B cell (primary cell): Measurements from ENCODE around the gene WIPI1.

Source experiments
- EZH2 ChIP-seq: IDR thresholded peaks from 2 replicates; pipeline ENCODE4 v1.6.1; 2012; ENCODE audit warnings: borderline replicate concordance, low read depth, mild to moderate bottlenecking, moderate library complexity, low read length; ENCODE audit not compliant: insufficient read depth, poor library complexity, severe bottlenecking
- TF ChIP-seq, protein P1 (sequence below): fragments of 200-600 bp; IDR thresholded peaks from one replicate; pipeline ENCODE4 v1.8.0; 2022; ENCODE audit warnings: antibody characterized with exemption, mild to moderate bottlenecking

DNA sequence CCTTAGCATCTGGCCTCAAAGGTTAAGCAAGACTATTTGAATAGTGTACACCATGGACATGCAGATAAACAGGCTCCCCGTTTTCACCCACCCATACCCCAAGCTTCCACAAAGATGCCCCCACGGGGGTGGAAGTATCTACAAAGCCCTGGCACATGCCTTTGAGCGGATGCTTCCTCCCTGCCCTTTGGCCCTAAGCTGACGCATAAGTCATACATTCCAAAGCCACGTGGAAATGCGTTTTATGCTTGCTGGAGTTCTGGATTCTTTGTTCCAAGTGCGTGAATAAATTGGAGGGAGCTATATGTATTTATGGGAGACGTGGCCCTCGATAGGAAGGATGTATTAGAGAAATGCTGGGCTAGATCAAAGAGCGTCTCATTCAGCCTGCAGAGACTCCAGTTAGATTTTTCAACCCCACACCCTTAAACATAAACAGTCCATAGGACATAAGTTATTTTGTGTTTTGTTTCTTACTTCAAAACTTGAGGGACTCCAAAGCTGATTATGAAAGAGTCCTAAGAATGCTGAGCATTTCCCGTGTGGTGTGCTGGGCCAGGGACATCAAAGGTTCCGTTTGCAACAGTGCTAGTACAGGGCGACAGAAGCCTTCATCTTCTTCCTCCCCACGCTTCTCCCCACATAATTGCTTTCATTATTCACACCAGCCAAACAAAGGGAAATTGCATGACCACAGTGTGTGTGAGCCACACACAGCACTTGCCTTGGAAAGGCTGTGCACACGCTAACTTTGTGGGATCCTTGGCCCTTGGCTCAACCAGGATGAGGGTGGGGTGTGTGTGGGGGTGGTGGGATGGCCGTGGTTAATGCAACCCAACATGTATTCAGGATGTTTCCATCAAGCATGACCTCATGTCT is 73.6 kb downstream of the WIPI1 start:
- TF ChIP-seq, protein P1, sequence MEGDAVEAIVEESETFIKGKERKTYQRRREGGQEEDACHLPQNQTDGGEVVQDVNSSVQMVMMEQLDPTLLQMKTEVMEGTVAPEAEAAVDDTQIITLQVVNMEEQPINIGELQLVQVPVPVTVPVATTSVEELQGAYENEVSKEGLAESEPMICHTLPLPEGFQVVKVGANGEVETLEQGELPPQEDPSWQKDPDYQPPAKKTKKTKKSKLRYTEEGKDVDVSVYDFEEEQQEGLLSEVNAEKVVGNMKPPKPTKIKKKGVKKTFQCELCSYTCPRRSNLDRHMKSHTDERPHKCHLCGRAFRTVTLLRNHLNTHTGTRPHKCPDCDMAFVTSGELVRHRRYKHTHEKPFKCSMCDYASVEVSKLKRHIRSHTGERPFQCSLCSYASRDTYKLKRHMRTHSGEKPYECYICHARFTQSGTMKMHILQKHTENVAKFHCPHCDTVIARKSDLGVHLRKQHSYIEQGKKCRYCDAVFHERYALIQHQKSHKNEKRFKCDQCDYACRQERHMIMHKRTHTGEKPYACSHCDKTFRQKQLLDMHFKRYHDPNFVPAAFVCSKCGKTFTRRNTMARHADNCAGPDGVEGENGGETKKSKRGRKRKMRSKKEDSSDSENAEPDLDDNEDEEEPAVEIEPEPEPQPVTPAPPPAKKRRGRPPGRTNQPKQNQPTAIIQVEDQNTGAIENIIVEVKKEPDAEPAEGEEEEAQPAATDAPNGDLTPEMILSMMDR, result no peak
- no peak for TF ChIP-seq EZH2
